Measurements from ENCODE around the gene HBE1. TPM values are rescaled to one million over a fixed set of nuclear protein-coding genes. Genes with fewer than 3 reads are reported as not detected.

The HBE1 gene
- total RNA-seq, 1 experiment from 2014 or later, result not detected

DNA sequence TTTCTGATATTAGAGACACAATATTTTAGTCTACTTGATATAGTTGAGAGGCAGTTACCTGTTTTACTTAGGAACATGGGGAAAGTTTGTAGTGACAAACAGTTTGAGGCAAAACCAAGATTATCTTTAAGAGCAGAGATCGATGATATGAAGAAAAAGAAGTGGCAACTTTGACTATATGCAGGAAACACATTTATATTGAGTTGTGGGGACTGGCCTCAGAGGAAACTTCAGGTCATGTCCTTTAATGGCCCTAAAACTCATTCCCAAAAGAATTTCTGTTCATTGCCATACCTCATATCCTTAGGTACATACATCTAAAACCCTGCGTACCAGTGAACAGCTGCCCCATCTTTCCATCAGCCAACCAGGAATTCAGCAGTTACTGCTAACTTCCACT lies 24.6 kb downstream of the HBE1 start:
- H3K18ac ChIP-seq (ENCODE audit: insufficient read length, low read depth, low read length), result no peak overlapping the region
- H3K4me2 ChIP-seq (ENCODE audit: insufficient read depth, insufficient read length, low read length), result no peak overlapping the region
- no peaks in the 10 kb centered on the region for H3K36me3 Mint-ChIP-seq (ENCODE audit: insufficient read depth in 1 of 3, low read depth in 3 of 3)
- H3K79me1 ChIP-seq (ENCODE audit: insufficient read depth, low read depth, low read length, poor library complexity, severe bottlenecking), result no peaks in the 10 kb centered on the region
- no peak overlapping the region for H2BK15ac ChIP-seq (ENCODE audit: low read depth, low read length)
- H4K20me1 ChIP-seq (ENCODE audit: control insufficient read depth, insufficient read depth, insufficient read length), result no peaks in the 10 kb centered on the region
- no peak overlapping the region for H3T11ph ChIP-seq (ENCODE audit: low read length)
- H3K9ac ChIP-seq (ENCODE audit: extremely low read depth, insufficient read length, low read length), result no peak overlapping the region
- H4K91ac ChIP-seq (ENCODE audit: insufficient read length, low read depth, low read length), result no peak overlapping the region
- H3K27ac ChIP-seq (ENCODE audit: insufficient read length, low read depth, low read length), result no peak overlapping the region
- H3K23me2 ChIP-seq (ENCODE audit: insufficient read length, low read depth, low read length, poor library complexity, severe bottlenecking), result no peaks in the 10 kb centered on the region
- H4K8ac ChIP-seq (replicated peaks; ENCODE audit: insufficient read length, low read depth, low read length), result no peak overlapping the region
- H3K56ac ChIP-seq (ENCODE audit: insufficient read length, low read depth, low read length), result no peak overlapping the region
- no CpG with 5 or more reads among the region's 2 CpGs for WGBS (ENCODE audit: extremely low coverage, insufficient read length, low lambda C conversion rate)
- H4K5ac ChIP-seq (ENCODE audit: insufficient read length, low read depth, low read length), result no peak overlapping the region
- no peak overlapping the region for H2BK20ac ChIP-seq (ENCODE audit: low read depth, low read length, poor library complexity, severe bottlenecking)
- no peak overlapping the region for H2AFZ ChIP-seq (ENCODE audit: low read length)
- no peaks in the 10 kb centered on the region for H3K9me3 ChIP-seq (ENCODE audit: control insufficient read depth, low read depth, low read length)
- H2AK5ac ChIP-seq (ENCODE audit: insufficient read length, low read length), result no peak overlapping the region
- H3K23ac ChIP-seq (ENCODE audit: insufficient read length, low read depth, low read length), result no peak overlapping the region
- TF ChIP-seq, protein P1, sequence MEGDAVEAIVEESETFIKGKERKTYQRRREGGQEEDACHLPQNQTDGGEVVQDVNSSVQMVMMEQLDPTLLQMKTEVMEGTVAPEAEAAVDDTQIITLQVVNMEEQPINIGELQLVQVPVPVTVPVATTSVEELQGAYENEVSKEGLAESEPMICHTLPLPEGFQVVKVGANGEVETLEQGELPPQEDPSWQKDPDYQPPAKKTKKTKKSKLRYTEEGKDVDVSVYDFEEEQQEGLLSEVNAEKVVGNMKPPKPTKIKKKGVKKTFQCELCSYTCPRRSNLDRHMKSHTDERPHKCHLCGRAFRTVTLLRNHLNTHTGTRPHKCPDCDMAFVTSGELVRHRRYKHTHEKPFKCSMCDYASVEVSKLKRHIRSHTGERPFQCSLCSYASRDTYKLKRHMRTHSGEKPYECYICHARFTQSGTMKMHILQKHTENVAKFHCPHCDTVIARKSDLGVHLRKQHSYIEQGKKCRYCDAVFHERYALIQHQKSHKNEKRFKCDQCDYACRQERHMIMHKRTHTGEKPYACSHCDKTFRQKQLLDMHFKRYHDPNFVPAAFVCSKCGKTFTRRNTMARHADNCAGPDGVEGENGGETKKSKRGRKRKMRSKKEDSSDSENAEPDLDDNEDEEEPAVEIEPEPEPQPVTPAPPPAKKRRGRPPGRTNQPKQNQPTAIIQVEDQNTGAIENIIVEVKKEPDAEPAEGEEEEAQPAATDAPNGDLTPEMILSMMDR (conservative IDR thresholded peaks at IDR 0.05), result no peak
- no peak overlapping the region for H2BK12ac ChIP-seq (ENCODE audit: insufficient read length, low read depth, low read length)
- no peak overlapping the region for H2BK5ac ChIP-seq (ENCODE audit: insufficient read length, low read length)
- no peaks in the 10 kb centered on the region for H3K9me3 Mint-ChIP-seq
- H3K4ac ChIP-seq (ENCODE audit: low read depth, low read length), result no peak overlapping the region
- no peaks in the 10 kb centered on the region for H3K4me1 ChIP-seq (ENCODE audit: insufficient read depth, low read length)
- no peak overlapping the region for H3K27ac Mint-ChIP-seq
- peaks cover 3% of the 10 kb centered on the region for H3K27me3 Mint-ChIP-seq (ENCODE audit: low read depth)
- H3K27me3 ChIP-seq (ENCODE audit: insufficient read depth, low read length), result no peaks in the 10 kb centered on the region
- H3K14ac ChIP-seq (ENCODE audit: insufficient read depth, low read length), result no peak overlapping the region
- H3K4me1 Mint-ChIP-seq, result no peaks in the 10 kb centered on the region
- no peak for DNase-seq
- H3K79me2 ChIP-seq (ENCODE audit: insufficient read depth, low read length), result no peaks in the 10 kb centered on the region
- no peak overlapping the region for H3K4me3 Mint-ChIP-seq
- H2BK120ac ChIP-seq (ENCODE audit: low read depth, low read length, poor library complexity, severe bottlenecking), result no peak overlapping the region

Data from H9 (cell line).